Aorta (tissue), 5 donors: Measurements from ENCODE around the gene TRIM47. TPM values are rescaled to one million over a fixed set of nuclear protein-coding genes. Genes with fewer than 3 reads are reported as not detected.

Experiments used
- ATAC-seq: fragments of 200-7000 bp; cut with Tn5 transposase; one replicate; pipeline ENCODE4 v1.9.1; 2022; ENCODE audit warnings: moderate library complexity; ENCODE audit not compliant: low FRiP score
- DNase-seq, 2 donors: peaks; one replicate each; pipeline ENCODE4 v3.0.0-alpha.2; 2020
- H3K27ac ChIP-seq, 2 donors: one replicate each; pipeline ENCODE4 v1.5.1; 2013; ENCODE audit warnings: low read length in 2 of 2, mild to moderate bottlenecking in 2 of 2, moderate library complexity in 2 of 2, control low read depth in 1 of 2, inconsistent platforms in 1 of 2, low read depth in 1 of 2
- H3K27me3 ChIP-seq, 2 donors: one replicate each; pipeline ENCODE4 v1.6.1; 2013; ENCODE audit warnings: control low read depth in 1 of 2, low read length in 1 of 2, mild to moderate bottlenecking in 1 of 2, moderate library complexity in 1 of 2; ENCODE audit not compliant: insufficient read depth in 2 of 2, control insufficient read depth in 1 of 2
- H3K36me3 ChIP-seq, 2 donors: one replicate each; pipeline ENCODE4 v1.6.1; 2013; ENCODE audit warnings: control low read depth in 1 of 2, low read length in 1 of 2, mild to moderate bottlenecking in 1 of 2; ENCODE audit not compliant: insufficient read depth in 2 of 2, control insufficient read depth in 1 of 2
- H3K4me1 ChIP-seq, 2 donors: one replicate each; pipeline ENCODE4 v1.6.1; 2013; ENCODE audit warnings: low read length in 2 of 2, control low read depth in 1 of 2, mild to moderate bottlenecking in 1 of 2, moderate library complexity in 1 of 2; ENCODE audit not compliant: insufficient read depth in 2 of 2, control insufficient read depth in 1 of 2
- H3K4me3 ChIP-seq, 2 donors: one replicate each; pipeline ENCODE4 v1.5.1; 2013; ENCODE audit warnings: low read length in 2 of 2, control low read depth in 1 of 2, mild to moderate bottlenecking in 1 of 2
- H3K9me3 ChIP-seq: one replicate; pipeline ENCODE4 v1.6.1; 2013; ENCODE audit warnings: mild to moderate bottlenecking, low read length; ENCODE audit not compliant: control insufficient read depth
- WGBS, 2 donors: extraction: QIAGEN DNeasy Blood & Tissue Kit; methylation state at CpG; one replicate each; pipeline ENCODE4 v1.1.7; 2013; 5-methylcytosine and 5-hydroxymethylcytosine counted together
- intact Hi-C, 2 donors: fragments of 100-400 bp; cut with DNase I; formaldehyde crosslinking; loops; one replicate each; pipeline versions ENCODE4 v1.14.2 to v1.15.0; 2022
- polyA plus RNA-seq, 2 donors: library from polyadenylated mRNA; stranded (reverse); fragments of 200-250 nt; gene quantifications; one replicate each; pipeline ENCODE4 v1.2.3, GENCODE V29; 2013
- total RNA-seq, 2 donors: library from RNA; stranded (reverse); fragmentation: NEBNext Ultra II Directional; extraction: Animal tissue kit (Norgen Biotek cat#: 25700); gene quantifications; one replicate each; pipeline ENCODE4 v1.2.1, GENCODE V29; 2021
- donor health status: healthy with polysubstance abuse.
- donor health status: Bipolar disorder and iron deficiency.
- donor health status: DM: no; HTN: no; CAD: no.
- donor health status: DM: no; HTN: no; CAD: no.
- donor health status: DM: yes; HTN: yes; CAD: no.

The TRIM47 gene
- total and polyA plus RNA-seq, 4 donors, result 15.7 to 88.5 (median 43.7) TPM

DNA sequence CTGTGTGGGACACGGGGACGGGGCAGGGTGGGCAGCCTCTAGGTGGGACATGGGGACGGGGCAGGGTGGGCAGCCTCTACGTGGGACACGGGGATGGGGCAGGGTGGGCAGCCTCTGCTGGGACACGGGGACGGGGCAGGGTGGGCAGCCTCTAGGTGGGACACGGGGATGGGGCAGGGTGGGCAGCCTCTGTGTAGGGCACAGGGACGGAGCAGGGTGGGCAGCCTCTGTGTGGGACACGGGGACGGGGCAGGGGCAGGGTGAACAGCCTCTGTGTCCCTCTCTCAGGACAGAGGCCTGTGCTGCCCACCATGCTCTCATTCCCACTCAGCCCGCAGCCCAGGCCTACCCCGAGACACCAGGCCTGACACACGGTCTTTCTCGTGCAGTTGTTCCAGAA, 43.2 kb upstream of the TRIM47 start:
- Histone ChIP-seq H3K36me3 (no peaks in the 10 kb centered on the region), H3K27ac (no peak overlapping the region), H3K4me3 (no peak overlapping the region), H3K27me3 (no peaks in the 10 kb centered on the region), H3K4me1 (no peaks in the 10 kb centered on the region), H3K9me3 (no peaks in the 10 kb centered on the region)
- intact Hi-C loops, result no loop called here
- 94 to 95% methylated on average over 14 to 15 of the region's 15 CpGs for WGBS, 2 donors
- DNase-seq (no peak), ATAC-seq (no peak)

DNA sequence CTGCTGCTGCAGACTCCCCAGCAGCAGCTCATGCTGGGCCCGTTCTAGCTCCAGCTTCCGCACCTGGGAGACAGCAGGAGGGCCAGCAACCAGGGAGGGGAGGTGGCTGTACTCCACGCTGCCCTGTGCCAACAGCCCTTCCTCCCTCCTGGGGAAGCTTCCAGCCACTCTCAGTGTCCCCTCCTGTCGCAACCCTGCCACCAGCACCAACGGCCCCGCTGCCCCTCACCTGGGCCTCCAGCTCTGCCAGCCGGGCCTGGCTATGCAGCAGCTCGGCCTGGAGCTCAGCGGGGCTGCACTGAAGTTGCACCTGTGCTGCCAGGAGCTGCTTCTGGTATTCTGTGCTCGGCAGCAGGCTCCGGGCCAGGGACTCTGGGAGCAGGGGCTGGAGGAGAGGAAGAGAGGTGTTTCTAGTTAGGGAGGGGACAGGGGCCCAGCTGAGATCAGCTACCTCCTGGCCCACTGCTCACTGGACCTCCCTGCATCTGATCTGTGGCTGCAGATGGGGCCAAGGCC, 41.7 kb upstream of the TRIM47 start:
- ATAC-seq, result no peak
- DNase-seq, result no peak

DNA sequence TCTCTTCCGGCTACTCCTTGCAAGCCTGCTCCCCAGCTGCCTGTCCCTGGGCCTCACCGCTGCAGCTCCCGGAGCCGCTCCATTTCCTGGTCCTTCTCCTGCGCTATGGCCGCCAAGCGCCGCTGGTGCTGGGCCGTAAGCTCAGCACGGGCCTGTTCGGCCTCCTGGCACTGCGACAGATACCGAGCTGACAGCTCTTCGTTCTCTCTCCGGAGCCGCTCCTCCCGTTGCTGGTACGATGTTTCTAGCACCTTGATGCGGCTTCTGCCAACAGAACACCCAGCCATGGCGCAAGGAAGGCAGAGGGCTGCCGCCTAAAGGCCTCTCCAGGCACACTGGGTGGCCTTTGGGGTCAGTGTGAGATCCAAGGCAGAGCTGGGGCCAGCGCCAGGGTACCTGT, 41.2 kb upstream of the TRIM47 start:
- Histone ChIP-seq H3K36me3 (no peaks in the 10 kb centered on the region), H3K4me1 (no peaks in the 10 kb centered on the region), H3K27me3 (no peaks in the 10 kb centered on the region), H3K27ac (no peak overlapping the region), H3K4me3 (no peak overlapping the region), H3K9me3 (no peaks in the 10 kb centered on the region)
- ATAC-seq, result no peak
- DNase-seq, result no peak
- intact Hi-C loops, result no loop called here
- WGBS, 2 donors, result 94% methylated on average over 22 of the region's 22 CpGs

More for the DNA sequence above, 41.7 kb upstream of the TRIM47 start:
- WGBS, 2 donors, result 89 to 90% methylated on average over 11 of the region's 11 CpGs
- no peak overlapping the region for H3K27ac ChIP-seq
- no peaks in the 10 kb centered on the region for H3K36me3 ChIP-seq
- H3K4me3 ChIP-seq, result no peak overlapping the region
- no peaks in the 10 kb centered on the region for H3K4me1 ChIP-seq
- H3K27me3 ChIP-seq, result no peaks in the 10 kb centered on the region
- H3K9me3 ChIP-seq, result no peaks in the 10 kb centered on the region
- intact Hi-C loops, result no loop called here

DNA sequence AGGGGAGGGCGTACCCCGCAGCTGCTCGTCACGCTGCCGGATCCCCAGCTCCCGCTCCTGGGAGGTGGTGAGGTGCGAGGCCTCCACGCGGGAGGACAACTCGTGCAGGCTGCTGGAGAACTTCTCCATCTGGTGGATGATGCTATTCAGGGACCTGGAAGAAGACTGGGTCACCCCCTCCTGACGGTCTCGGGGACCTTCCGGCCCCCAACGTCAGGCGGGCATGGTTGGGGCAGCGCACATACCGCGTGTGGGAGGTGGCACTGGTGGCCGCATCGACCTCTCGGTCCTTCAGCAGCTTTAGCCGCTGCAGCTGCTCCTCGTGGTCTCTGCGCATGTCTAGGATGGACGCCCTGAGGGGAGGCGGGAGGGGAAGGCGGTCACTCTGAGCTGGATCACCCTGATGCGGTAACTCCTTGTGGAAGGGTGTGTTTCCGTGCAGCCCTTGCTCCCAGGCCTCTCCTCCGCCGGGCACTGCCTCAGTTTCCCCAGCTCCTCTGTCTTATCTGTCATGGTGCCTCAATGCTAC, 39.6 kb upstream of the TRIM47 start:
- WGBS, 2 donors, result 93 to 95% methylated on average over 31 of the region's 31 CpGs
- intact Hi-C loops, result no loop called here
- ATAC-seq, result no peak
- H3K4me1 ChIP-seq, result no peaks in the 10 kb centered on the region
- no peaks in the 10 kb centered on the region for H3K27me3 ChIP-seq
- no peaks in the 10 kb centered on the region for H3K36me3 ChIP-seq
- DNase-seq, result no peak
- H3K9me3 ChIP-seq, result no peaks in the 10 kb centered on the region
- H3K4me3 ChIP-seq, result no peak overlapping the region
- no peak overlapping the region for H3K27ac ChIP-seq

DNA sequence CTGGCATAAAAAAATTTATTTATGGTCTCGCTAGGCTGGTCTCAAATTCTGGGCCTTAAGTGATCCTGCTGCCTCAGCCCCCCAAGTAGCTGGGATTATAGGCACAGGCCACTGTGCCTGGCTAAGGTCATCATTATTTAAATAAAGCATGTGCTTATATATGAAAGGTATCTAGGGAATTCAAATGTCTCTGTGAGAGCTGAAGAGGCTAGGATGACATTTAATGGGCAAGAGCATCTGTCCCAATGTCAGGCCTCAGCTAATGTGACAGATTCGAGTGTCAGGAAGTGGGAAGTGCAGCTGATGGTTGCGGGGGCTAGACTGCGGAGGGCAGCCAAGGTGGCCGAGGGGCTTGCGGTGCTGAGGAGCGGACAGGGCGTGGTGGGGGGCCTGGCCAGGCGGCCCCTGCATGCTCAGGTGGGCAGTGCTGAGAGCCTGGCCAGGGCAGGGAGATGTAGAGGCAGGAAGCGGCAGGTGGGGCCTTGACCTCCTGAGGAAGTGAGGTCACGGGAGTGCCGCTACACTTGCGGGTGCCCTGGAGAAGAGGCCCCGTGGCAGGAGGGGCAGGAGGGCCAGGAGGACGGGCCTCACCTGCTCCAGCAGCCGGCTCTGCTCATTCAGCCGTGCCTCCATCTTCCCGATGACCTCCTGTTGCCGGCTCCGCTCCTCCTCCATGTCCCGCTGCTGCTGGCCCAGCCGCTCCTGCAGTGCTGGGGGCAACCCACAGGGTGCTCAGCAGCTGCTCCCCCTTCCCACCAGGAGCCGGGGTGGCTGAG, 38.9 kb upstream of the TRIM47 start:
- no peaks in the 10 kb centered on the region for H3K4me1 ChIP-seq
- no peaks in the 10 kb centered on the region for H3K36me3 ChIP-seq
- H3K27ac ChIP-seq, result no peak overlapping the region
- H3K4me3 ChIP-seq, result no peak overlapping the region
- no peaks in the 10 kb centered on the region for H3K27me3 ChIP-seq
- intact Hi-C loops, result no loop called here
- 88 to 89% methylated on average over 19 to 23 of the region's 23 CpGs for WGBS, 2 donors
- no peaks in the 10 kb centered on the region for H3K9me3 ChIP-seq
- ATAC-seq, result no peak
- DNase-seq, result no peak

DNA sequence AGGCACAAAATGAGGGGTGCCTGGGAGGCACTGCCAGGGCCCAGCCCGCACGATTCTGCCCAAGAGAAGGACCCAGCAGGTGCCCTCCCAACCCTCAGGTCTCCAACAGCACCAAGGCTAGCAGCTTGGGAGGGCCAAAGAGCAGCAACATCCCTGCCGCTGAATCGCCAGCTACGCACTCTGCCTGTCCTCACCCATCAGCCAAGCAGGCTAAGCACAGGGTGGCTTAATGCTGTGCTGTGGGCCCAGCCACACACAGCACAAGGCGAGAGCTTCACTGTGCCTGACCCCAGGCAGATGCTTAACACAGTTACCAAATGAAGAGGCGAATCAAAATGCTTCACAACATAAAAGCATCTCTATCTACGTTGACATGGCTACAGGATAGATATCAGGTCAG, 36.9 kb upstream of the TRIM47 start:
- no peak overlapping the region for H3K4me3 ChIP-seq
- no peaks in the 10 kb centered on the region for H3K4me1 ChIP-seq
- H3K36me3 ChIP-seq, result peaks cover 0 to 2% of the 10 kb centered on the region in 2 donors
- intact Hi-C loops, result no loop called here
- DNase-seq, result no peak
- no peak overlapping the region for H3K27ac ChIP-seq
- 89 to 90% methylated on average over 8 of the region's 8 CpGs for WGBS, 2 donors
- no peak for ATAC-seq
- H3K27me3 ChIP-seq, result no peaks in the 10 kb centered on the region
- no peaks in the 10 kb centered on the region for H3K9me3 ChIP-seq

DNA sequence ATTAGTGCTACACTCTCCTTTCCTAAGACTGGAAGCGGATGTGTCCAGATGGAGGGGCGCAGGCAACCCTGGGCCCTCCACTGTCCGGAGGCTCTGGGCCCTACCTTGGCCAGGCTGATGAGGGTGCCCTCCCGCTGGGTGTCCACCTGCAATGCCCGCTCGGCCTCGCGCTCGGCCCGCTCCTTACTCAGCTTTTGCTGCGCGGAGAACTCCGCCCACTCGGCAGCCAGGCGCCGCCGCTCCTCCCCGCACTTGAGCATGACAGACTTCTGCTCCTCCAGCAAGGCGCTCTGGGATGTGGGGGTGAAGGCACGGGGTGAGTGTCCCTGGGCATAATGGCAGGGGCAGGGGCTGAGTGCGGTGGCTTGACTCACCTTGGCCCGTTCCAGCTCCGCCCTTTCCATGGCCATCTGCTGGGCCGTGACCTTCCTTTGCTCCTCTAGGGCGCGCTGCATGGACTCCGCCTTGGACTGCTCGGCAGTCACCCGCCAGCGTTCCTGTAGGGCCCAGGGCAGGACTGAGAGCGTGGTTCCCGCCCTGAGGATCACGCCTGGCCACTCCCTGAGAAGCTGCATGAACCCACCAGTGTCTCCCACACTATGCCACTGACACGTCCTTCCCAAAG, 36.4 kb upstream of the TRIM47 start:
- DNase-seq (peak in 1 of 2 donors; percentile 41), ATAC-seq (no peak)
- Histone ChIP-seq H3K4me3 (no peak overlapping the region), H3K9me3 (no peaks in the 10 kb centered on the region), H3K36me3 (peaks cover 0 to 2% of the 10 kb centered on the region in 2 donors), H3K27me3 (no peaks in the 10 kb centered on the region), H3K4me1 (no peaks in the 10 kb centered on the region), H3K27ac (no peak overlapping the region)
- 94 to 95% methylated on average over 34 of the region's 34 CpGs for WGBS, 2 donors
- intact Hi-C loops, result no loop called here

DNA sequence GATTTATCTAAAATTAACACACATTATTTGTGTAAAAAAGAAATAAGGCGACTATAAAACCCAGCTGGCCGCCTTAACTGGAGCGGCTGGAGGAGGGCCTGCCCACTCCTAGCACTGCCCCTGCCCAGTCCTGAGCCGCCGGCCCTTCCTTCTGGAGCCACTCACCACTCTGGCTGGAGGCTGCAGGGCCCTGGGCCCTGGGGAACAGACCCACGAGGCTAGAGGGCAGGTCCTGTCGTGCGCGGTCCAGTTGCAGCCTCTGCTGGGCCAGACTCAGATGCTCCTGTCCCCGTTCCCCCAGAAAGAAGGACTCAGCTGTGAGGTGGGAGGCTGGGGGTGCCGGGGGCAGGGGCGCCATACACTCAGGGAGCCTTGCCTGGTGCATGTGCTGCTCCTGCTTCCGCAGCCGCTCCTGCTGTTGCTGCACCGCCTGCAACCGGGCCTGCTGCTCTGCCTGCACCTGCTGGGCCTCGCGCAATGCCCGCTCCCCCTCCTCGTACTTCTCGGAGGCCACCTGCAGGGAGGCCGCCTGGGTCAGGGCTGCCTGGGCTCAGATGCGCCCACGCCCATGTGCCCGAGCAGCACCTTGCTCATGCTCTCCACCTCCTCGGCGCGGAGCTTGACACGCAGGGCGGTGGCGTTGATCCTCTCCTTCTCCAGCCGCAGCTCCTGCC, 35.3 kb upstream of the TRIM47 start:
- H3K27me3 ChIP-seq, result no peaks in the 10 kb centered on the region
- H3K9me3 ChIP-seq, result no peaks in the 10 kb centered on the region
- peaks cover 0 to 2% of the 10 kb centered on the region in 2 donors for H3K36me3 ChIP-seq
- H3K4me3 ChIP-seq, result no peak overlapping the region
- H3K4me1 ChIP-seq, result no peaks in the 10 kb centered on the region
- peak in 1 of 2 donors; percentile 40 for DNase-seq
- intact Hi-C loops, result no loop called here
- 94 to 95% methylated on average over 29 to 32 of the region's 32 CpGs for WGBS, 2 donors
- no peak overlapping the region for H3K27ac ChIP-seq
- ATAC-seq, result no peak
